ENCODE results near the gene NHERF2.
"Not testable (repeated sequence)": the region's sequence is repeated elsewhere in the genome, so short reads cannot be mapped to it uniquely, and the experiment has no call there.

Gene NHERF2

DNA sequence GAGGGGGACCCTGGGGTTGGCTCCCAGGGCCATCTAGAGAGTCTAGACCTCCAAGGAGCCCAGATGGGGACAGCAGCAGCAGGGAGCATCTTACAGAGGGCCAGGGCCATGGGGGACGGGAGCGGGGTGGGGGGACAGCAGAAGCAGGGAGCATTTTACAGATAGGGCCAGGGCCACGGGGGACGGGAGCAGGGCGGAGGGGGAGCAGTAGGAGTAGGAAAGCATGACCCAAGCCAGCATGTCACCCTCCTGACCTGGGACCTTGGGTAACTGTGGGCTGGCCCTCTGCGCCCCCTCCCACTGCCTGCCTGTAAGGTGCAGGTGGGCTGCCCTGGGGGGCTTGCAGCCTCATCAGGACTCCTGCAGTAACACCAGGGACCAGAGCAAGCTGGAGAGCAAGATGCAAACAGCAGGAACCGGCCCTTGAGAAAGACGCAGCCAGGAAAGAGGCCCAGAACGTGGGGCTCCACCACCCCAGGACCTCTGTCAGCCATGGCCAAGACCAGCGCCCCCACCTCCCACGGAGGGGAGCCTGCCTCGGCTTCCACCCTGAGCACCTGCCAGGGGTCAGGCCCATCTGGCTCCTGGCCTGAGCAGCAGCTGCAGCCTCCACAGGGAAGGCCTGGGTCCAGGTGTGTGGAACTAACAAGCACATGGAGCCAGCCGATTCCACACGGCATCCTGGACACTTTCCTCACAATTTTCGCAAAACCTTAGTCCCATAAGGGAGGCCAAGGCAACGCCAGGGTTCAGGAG is 19.4 kb upstream of the NHERF2 start:
- DNase-seq (ENCODE audit: low spot score), result no peak

DNA sequence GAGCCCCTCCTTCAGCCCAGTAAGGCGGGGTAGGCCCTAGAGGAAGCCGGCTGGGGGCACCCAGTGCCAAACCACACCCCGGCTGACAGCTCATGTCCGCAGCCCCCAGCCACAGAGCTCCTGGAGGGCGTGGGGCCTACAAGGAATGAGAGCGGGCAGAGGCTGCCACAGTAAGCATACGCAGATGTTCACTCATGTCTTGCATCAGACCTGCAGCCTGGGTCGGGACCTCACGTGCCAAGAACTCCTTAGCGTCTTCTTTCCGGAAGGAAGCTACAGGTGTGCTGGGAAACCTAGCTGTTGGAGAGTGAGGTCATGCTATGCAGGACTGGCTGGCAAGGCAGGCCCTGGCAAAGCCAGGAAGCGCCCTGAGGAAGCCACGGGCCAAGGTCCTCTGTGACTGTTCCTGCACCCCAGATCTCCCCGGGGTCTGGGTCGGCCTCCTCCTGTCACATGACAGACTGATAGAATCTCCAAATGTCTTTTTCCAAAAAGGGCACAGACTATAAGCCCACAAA is 18.6 kb upstream of the NHERF2 start:
- DNase-seq (ENCODE audit: low spot score), result no peak

DNA sequence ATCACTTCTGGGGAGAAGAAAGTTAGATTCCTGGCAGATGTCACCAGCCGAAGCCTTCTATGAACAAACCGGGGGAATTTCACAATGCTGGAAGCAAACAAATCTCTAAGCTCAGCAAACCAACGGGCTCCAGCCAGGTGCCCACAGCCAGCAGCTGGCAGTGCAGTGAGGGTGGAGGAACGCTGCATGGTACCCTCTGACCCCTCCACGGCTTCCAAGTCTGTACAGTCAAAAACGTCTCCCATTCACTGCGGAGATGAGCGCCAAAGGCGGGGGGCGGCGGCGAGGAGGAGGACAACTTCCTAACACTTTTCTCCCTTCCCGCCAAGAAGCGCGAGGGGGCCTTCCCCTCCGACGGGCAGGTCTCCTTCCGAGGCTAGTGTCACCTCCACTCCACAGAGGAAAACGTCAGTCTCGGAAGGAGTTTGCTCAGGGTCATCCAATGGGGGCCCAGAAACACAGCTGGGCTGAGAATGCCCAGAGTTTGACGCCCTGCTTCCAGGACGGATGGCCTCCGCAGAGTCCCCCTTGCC is 18.0 kb upstream of the NHERF2 start:
- no peak for DNase-seq (ENCODE audit: low spot score)

DNA sequence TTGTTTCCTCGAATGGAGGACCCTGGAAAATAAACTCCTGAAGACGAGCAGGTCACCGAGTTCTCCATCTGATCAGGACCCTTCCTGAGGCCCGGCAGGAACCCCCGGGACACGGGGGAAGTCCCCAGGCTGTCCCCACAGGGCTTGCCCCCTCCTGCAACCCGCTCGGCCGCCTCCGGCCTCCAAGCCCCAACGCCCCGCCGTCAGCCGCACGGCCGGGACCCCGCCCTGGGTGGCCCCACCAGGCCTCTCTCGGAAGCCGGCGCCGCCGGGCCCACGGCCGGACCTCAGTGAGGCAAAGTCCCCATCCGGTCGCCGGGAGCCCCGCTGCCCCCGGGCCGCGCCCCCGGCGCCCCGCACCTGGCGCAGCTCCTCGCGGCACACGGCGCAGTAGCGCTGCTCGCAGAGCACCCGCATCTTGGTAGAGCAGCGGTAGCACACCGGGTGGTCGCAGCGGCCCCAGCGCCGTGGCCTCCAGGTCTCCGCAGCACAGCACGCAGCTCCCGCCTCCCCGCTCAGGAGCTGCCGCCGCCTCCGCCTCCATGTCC is 17.5 kb upstream of the NHERF2 start:
- DNase-seq (ENCODE audit: low spot score), result no peak

DNA sequence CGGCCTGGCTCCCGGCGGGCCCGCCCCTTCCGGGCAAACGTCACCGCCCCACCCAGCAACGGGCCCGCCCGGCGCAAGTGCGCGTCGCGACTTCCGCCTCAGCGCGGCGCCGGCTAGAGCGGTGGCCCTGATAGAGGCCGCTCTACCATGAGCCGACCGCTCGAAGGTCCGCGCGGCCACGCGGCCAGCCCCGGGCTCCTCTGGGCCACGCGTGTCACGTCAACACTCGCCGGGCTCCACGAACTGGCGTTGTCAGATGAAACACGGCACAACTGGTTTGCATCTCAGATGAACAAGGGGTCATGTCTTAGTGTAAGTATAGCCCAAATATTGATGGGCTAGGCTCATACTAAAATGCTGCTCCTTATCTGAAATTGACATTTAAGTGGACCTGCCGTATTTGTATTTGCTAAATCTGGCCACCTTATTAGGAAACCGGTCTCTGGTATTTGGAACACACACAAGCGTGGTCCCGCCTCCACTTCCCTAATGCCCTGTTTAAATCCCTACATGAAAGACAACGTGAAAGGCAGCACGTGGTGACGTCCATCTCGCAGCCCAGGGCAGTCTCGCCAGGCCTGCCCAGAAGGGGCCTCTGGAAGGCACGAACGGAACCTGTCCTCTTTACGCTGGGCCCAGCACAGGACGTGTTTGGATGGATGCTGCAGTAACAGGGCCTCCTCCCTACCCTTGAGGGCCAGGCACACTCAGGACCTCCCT is 16.8 kb upstream of the NHERF2 start, which contains the start of gene ZNF598:
ZNF598 (minus strand) TSS at position 31 of the 720 bp plus-strand sequence.
- DNase-seq (ENCODE audit: low spot score), result peak; percentile 88

DNA sequence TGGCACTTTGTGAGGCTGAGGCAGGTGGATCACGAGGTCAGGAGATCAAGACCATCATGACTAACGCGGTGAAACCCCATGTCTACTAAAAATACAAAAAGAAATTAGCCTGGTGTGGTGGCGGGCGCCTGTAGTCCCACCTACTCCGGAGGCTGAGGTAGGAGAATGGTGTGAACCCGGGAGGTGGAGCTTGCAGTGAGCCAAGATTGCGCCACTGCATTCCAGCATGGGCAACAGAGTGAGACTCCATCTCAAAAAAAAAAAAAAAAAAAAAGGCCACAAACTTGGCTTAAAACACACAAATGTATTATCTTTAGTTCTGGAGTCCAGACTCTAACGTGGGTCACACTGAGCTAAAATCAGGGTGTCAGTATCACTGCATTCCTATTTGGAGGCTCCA is 15.0 kb upstream of the NHERF2 start:
- not testable (repeated sequence) for DNase-seq (ENCODE audit: low spot score)

DNA sequence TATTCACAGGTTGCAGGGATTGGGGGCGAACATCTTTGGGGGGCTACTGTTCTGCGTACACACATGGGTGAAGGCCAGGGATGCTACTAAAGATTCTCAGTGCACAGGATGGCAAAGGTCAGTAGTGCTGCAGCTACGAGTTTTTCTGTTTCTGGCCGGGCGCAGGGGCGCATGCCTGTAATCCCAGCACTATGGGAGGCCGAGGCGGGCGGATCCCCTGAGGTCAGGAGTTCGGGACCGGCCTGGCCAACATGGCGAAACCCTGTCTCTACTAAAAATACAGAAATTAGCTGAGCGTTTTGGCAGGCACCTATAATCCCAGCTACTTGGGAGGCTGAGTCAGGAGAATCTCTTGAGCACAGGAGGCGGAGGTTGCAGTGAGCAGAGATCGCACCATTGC is 13.2 kb upstream of the NHERF2 start:
- DNase-seq (ENCODE audit: low spot score), result no peak

DNA sequence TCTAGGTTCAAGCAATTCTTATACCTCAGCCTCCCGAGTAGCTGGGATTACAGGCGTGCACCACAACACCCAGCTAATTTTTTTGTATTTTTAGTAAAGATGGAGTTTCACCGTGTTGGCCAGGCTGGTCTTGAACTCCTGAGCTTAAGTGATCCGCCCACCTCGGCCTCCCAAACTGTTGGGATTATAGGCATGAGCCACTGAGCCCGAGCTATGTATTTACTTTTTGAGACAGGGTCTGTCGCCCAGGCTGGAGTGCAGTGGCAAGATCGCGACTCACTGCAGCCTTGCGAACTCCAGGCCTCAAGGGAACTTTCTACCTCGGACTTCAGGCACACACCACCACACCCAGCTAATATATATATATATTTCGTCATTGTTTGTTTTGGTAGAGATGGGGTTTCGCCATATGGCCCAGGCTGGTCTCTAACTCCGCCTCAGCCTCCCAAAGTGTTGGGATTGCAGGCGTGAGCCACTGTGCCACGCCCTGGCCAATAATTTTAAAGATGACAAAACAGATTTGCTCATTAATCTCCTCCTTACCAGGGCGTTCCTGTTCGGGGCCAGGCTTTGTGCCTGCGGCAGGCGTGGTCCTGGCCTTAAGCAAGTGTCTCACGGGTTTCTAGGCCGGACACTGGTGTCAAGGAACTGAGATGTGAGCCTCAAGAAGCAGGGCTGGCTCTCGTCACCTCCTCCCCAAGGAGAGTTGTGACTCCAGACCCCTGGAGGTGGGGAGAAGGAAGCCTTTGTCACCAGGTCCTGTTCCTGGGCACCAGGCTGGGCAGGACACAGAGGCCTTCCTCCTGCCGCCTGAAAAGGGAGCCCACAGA is 11.4 kb upstream of the NHERF2 start:
- DNase-seq (ENCODE audit: low spot score), result no peak

DNA sequence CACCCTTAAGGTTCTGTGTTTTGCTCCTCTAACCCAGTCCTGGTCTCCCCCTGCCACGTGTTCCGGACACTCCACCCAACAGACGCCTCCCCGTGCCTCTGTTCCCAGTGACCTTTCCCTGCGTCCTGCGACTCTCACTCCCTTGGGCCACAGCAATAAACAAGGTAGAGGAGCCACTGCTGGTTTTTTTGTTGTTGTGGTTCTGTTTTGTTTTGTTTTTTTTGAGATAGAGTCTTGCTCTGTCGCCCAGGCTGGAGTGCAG is 10.8 kb upstream of the NHERF2 start:
- no peak for DNase-seq (ENCODE audit: low spot score)

DNA sequence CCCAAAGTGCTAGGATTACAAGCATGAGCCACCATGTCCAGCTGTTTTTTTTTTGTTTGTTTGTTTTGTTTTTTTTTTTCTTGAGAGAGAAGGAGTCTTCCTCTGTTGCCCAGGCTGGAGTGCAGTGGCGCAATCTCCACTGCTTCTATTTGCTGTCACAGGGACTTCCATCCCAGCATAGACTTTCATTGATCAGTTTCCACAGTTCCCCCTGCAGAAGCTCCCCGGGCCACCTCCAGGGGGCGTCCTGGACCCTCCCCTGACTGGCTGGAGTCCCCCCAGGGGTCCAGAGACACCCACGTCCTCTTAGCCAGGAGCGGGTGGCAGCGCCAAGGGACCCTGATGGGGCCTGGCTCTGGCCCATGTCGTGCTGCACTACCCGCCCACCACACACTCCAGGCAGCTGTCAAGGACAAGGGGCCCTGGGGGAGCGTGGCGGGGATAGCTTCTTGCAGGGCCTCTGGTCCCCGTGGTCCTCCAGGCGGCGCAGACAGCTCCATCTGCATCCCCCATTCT is 10.2 kb upstream of the NHERF2 start:
- DNase-seq (ENCODE audit: low spot score), result no peak

DNA sequence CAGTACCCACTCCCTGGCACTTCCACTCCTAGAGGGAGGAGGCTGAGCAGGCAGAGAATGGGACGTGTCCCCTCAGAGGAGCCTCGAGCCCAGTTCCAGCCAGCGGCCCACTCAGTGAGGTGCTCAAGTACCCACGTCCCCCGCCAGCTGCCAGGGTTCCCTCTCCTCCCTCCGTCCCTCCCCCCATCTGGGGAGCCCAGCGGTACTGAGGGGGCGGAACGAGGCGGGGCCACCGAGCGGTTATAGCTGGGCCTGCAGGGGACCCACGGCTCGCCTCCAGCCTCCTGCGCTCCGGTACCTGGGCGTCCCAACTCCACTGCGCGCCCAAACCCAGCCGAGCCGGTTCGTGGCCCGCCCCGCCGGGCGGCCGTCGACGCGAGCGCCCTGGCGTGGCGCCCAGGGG is 7.2 kb upstream of the NHERF2 start, which contains the start of gene NPW:
NPW (plus strand) TSS at position 268 of the 403 bp plus-strand sequence.
- DNase-seq (ENCODE audit: low spot score), result no peak

DNA sequence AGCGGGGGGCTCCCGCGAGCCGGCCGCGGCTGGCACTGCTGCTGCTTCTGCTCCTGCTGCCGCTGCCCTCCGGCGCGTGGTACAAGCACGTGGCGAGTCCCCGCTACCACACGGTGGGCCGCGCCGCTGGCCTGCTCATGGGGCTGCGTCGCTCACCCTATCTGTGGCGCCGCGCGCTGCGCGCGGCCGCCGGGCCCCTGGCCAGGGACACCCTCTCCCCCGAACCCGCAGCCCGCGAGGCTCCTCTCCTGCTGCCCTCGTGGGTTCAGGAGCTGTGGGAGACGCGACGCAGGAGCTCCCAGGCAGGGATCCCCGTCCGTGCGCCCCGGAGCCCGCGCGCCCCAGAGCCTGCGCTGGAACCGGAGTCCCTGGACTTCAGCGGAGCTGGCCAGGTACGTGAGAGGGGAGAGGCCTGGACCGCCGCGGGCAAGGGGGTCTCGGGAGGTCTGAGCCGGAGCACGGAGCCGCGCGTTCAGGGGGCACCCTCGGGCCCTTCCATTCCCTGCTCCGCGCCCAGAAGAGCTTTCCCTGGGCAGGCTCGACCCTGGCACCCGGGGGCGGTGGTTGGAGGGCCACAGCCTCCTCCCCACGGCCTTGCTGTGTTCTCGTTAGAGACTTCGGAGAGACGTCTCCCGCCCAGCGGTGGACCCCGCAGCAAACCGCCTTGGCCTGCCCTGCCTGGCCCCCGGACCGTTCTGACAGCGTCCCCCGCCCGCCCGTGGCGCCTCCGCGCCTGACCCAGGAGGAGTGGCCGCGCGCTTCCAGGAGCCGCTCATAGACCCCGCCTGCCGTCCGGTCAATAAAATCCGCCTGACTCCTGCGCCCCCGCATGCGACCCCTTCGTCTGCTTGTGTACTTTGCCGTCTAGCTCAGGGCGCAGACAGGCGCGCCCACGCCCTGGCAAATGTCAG is 6.5 kb upstream of the NHERF2 start:
- no peak for DNase-seq (ENCODE audit: low spot score)

DNA sequence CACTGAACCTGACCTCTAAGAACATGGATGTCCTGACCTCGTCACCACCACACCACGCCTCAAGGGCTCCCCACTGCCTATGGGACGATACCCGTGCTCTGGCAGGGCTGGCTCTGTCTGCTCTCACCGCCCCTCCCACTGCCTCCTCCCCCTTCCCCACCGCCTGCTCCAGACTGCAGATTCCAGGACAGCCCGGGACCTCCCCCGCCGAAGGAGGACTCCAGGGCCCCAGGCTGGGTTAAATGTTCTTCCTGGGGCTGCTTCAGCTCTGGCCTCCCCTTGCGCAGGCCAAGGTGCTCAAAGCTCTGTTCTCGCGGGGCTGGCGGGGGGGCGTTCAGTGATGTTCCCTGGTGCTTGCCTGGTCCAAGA is 4.0 kb upstream of the NHERF2 start:
- DNase-seq (ENCODE audit: low spot score), result peak; percentile 77

DNA sequence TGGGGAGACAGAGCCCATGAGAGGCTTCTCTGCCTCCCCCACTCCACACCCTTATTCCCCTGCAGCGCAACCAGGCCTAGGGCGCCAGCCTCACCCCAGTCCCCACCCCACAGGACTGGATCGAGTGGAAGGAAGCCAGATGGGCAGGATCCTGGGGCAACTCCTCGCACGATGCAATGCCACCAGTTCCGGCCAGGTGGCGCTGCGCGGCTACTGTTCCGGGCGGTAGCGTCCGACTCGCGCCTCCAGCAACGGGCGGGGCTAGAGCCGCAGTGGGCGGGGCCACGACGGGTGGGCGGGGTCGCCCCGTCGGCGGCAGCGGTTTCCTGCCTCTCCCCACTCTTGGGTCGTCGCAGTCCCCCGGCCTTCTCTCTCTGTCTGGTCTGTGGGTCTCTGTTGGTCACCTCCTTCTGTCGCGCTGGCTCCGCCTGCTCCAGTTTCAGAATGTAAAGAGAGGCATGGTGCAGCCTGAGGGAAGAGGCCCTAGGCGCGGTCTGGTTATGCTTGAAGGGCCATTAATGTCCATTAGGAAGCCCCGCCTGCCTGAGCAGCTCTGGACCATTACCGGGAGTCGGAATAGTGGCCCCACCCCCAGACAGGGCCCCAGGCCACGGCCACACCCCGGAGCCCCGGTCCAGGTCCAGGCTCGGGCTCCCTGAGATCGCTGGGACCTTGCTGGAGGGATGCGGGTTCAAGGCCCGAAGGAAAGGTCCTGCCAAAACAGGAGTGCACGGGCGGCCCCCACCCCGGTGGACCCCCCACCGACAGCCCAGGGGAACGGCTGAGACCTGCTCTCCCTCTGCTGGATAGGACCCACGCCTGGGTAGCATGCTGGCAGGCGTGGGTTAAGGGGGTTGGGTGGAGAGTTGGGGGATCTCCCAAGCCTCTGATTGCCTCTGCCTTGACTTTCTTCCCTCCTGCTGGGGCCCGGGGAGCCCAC is 3.3 kb upstream of the NHERF2 start:
- DNase-seq (ENCODE audit: low spot score), result peak; percentile 97

DNA sequence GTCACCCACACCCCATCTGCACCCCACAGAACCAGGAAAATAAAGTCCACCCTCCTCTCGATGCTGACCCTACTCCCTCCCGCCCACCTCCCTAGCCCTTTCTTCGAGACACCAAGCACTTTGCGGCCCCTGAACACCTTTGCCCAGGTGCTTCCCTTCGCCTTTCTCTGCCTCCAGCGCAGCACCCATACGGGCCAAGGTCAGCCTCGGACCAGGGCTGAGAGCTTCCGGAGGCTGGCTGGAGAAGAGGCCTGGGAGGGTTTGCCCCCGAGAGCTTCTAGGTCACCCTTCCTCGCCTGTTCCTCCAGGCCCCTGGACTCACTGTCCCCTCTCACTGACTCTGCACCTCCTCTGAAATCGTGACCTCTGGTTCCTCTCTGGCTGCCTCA is 2.7 kb upstream of the NHERF2 start:
- no peak for DNase-seq (ENCODE audit: low spot score)

DNA sequence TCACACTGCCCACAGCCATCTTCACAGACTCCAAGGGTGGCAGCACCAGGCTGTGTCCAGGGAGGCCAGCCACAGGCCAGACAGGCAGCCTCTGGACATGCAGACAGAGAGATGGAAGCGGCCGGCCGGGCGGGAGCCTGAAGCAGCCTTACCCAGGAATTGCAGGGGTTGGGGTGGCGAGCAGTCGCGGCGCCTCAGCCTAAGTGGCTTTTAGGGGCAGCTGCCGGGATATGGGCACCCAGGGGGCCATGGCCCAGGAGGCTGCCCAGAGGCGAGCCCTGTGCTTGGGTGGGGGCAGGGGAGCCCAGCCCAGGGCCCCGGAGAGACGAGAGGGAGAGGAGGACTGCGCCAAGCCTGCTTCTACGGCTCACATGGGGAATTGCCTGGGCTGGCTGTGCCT is 1.5 kb upstream of the NHERF2 start:
- no peak for DNase-seq (ENCODE audit: low spot score)

DNA sequence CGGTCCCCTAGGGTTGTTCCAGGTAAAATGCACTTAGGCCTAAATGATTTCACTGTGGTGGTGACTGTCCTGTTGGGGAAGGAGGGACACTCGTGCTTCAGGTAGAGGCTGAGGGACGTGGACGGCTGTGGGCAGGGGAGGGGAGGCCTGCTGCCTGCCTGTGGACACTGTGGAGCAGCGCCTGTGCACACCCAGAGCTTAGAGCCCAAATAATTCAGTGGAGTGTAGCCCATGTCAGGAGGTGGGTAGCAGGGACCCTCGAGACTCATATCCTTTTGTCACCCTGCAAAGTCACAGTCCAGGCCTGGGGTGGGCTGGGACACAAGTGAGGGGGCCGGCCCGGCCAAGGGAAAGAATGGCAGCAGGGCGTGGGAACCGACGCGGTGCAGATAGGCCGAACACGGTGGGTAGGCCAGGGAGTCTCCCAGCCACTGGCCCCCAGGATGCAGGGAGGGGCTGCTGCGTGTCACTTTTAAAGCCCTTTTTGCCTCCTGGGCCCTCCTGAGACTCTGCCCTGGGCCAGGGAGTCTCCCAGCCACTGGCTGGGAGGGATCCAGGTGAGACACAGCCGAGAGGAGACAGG is 733 bp upstream of the NHERF2 start:
- no peak for DNase-seq (ENCODE audit: low spot score)

DNA sequence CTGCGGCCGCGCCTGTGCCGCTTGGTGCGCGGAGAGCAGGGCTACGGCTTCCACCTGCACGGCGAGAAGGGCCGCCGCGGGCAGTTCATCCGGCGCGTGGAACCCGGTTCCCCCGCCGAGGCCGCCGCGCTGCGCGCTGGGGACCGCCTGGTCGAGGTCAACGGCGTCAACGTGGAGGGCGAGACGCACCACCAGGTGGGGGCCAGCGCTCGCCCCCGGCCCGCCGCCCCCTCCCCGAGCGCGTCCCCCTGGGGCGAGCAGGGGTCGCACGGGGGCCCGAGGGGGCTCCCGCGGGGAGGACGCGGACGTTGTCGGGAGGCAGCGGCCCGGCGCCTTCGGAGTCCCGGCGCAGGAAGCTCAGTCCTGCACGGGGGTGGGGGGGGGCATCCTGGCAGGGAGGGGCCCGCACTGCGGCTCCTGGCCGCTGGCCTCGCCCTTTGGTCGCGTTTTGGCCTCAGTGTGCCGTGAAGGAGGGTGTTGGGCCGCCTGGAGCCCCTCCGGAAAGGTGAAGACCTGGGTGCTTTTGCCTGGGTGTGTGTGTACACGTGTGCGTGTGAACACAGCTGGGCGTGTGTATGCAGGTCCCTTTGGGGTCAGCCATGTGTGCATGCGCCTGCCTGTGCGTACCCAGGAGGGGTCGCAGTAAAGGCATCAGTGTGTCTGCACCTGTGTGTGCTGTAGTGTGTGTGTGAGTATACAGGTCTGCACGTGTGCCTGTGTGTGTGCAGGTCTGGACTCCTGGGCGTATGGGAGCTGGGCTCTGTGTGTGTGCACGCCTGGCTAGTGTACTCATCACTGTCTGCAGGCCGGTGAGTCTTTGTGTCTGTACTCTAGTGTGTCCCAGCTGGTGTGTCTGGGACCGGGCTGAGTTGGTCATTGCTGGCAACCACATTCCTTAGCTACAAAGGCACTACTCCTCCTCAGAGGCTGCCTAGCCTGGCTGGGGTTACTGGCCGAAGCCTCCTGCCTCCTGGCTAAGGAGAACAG is 615 bp downstream of the NHERF2 start:
- no peak for DNase-seq (ENCODE audit: low spot score)
